C4-2B (cell line): ENCODE measurements around the gene SPRY2.

Experiments used
- CTCF ChIP-seq: fragments of 450-650 bp; conservative IDR thresholded peaks from 2 replicates; pipeline ENCODE4 v1.5.1; 2017; ENCODE audit warnings: mild to moderate bottlenecking
- ZFX ChIP-seq: fragments of 450-650 bp; IDR thresholded peaks from 2 replicates; pipeline ENCODE4 v1.6.1; 2017

GRCh38 chr13:80329250-80329649 lies 11.7 kb downstream of the SPRY2 start:
- no peak for TF ChIP-seq CTCF
- TF ChIP-seq ZFX = no peak
